Measurements from ENCODE around the gene FLVCR1.
"Not testable (repeated sequence)": the region's sequence is repeated elsewhere in the genome, so short reads cannot be mapped to it uniquely, and the experiment has no call there.

The FLVCR1 gene

GRCh38 chr1:212879947-212880690, 22.0 kb downstream of the FLVCR1 start:
- DNase-seq (ENCODE audit: extremely low read depth, low read depth) = no peak
- TF ChIP-seq CTCF (IDR thresholded peaks at IDR 0.05; ENCODE audit: low read depth, low read length, missing control alignments) = no peak
- no peak overlapping the region for H3K4me3 ChIP-seq (replicated peaks; ENCODE audit: low read depth, low read length)

- no peak for TF ChIP-seq CTCF (IDR thresholded peaks at IDR 0.05; ENCODE audit: low read depth, low read length, missing control alignments)
- no peak overlapping the region for H3K4me3 ChIP-seq (replicated peaks; ENCODE audit: low read depth, low read length)
- DNase-seq (ENCODE audit: extremely low read depth, low read depth) = no peak
These were observed 26.5 kb downstream of the FLVCR1 start for GRCh38 chr1:212884592-212884991.

GRCh38 chr1:212892108-212892507, 34.0 kb downstream of the FLVCR1 start:
- DNase-seq (ENCODE audit: extremely low read depth, low read depth) = no peak
- no peak overlapping the region for H3K4me3 ChIP-seq (replicated peaks; ENCODE audit: low read depth, low read length)
- no peak for TF ChIP-seq CTCF (IDR thresholded peaks at IDR 0.05; ENCODE audit: low read depth, low read length, missing control alignments)

GRCh38 chr1:212899845-212900244, 41.8 kb downstream of the FLVCR1 start:
- H3K4me3 ChIP-seq (replicated peaks; ENCODE audit: low read depth, low read length) = no peak overlapping the region
- DNase-seq (ENCODE audit: extremely low read depth, low read depth) = no peak
- no peak for TF ChIP-seq CTCF (IDR thresholded peaks at IDR 0.05; ENCODE audit: low read depth, low read length, missing control alignments)

GRCh38 chr1:212901290-212901689, 43.2 kb downstream of the FLVCR1 start:
- H3K4me3 ChIP-seq (replicated peaks; ENCODE audit: low read depth, low read length) = no peak overlapping the region
- no peak for TF ChIP-seq CTCF (IDR thresholded peaks at IDR 0.05; ENCODE audit: low read depth, low read length, missing control alignments)
- DNase-seq (ENCODE audit: extremely low read depth, low read depth) = no peak

GRCh38 chr1:212902054-212902453, 44.0 kb downstream of the FLVCR1 start:
- no peak overlapping the region for H3K4me3 ChIP-seq (replicated peaks; ENCODE audit: low read depth, low read length)
- no peak for TF ChIP-seq CTCF (IDR thresholded peaks at IDR 0.05; ENCODE audit: low read depth, low read length, missing control alignments)
- DNase-seq (ENCODE audit: extremely low read depth, low read depth) = no peak

GRCh38 chr1:212903664-212904063, 45.6 kb downstream of the FLVCR1 start:
- no peak overlapping the region for H3K4me3 ChIP-seq (replicated peaks; ENCODE audit: low read depth, low read length)
- TF ChIP-seq CTCF (IDR thresholded peaks at IDR 0.05; ENCODE audit: low read depth, low read length, missing control alignments) = no peak
- DNase-seq (ENCODE audit: extremely low read depth, low read depth) = no peak

- not testable (repeated sequence) for DNase-seq (ENCODE audit: extremely low read depth, low read depth); H3K4me3 ChIP-seq (replicated peaks; ENCODE audit: low read depth, low read length)
These were observed 50.0 kb downstream of the FLVCR1 start for GRCh38 chr1:212908071-212908470.

Data from HFF-Myc (cell line).